Stimulated activated CD8-positive, alpha-beta memory T cell treated with anti-CD3 and anti-CD28 coated beads, Interleukin-4, amount 100 ng/mL, for 24 hours (primary cell): ENCODE results near the gene NELFB.

ENCODE experiments used
- DNase-seq: peaks from one replicate; pipeline ENCODE4 v3.0.0-alpha.2; 2020; ENCODE audit warnings: low read depth

The NELFB gene

GRCh38 chr9:137254624-137255447 is at the start of gene NELFB:
Gene NELFB (plus strand): TSS chr9:137255327.
- peak; percentile 96 for DNase-seq

GRCh38 chr9:137206602-137207001 is 48.5 kb upstream of the NELFB start:
- DNase-seq = no peak

GRCh38 chr9:137211532-137211931 is 43.6 kb upstream of the NELFB start:
- no peak for DNase-seq

- no peak for DNase-seq
Observed at GRCh38 chr9:137212520-137212919, 42.6 kb upstream of the NELFB start.

- DNase-seq = no peak
Observed at GRCh38 chr9:137213160-137214060, 41.7 kb upstream of the NELFB start.

GRCh38 chr9:137214620-137215019 is 40.5 kb upstream of the NELFB start:
- no peak for DNase-seq

GRCh38 chr9:137215196-137215986 is 39.7 kb upstream of the NELFB start:
- no peak for DNase-seq

- no peak for DNase-seq
Observed at GRCh38 chr9:137216188-137216965, 38.8 kb upstream of the NELFB start.

GRCh38 chr9:137217276-137218211 is 37.6 kb upstream of the NELFB start:
- DNase-seq = no peak

GRCh38 chr9:137218212-137218753 is 36.8 kb upstream of the NELFB start:
- DNase-seq = no peak

- no peak for DNase-seq
Observed at GRCh38 chr9:137218754-137219271, 36.3 kb upstream of the NELFB start.

GRCh38 chr9:137219757-137220316 is 35.3 kb upstream of the NELFB start:
- DNase-seq = no peak

GRCh38 chr9:137220317-137221094 is 34.6 kb upstream of the NELFB start:
- DNase-seq = no peak

GRCh38 chr9:137221095-137221505 is 34.0 kb upstream of the NELFB start:
- DNase-seq = no peak

GRCh38 chr9:137221506-137222111 is 33.5 kb upstream of the NELFB start:
- DNase-seq = no peak

- no peak for DNase-seq
Observed at GRCh38 chr9:137222190-137223077, 32.7 kb upstream of the NELFB start, which contains the start of gene RNF208. Gene RNF208 (minus strand): TSS chr9:137222240. CDS start chr9:137221212, 1,028 bp downstream.
